Measurements from ENCODE around the gene ZNF74.
A peak's percentile ranks its signal among the peaks of the same experiment; 100 is the strongest.

GRCh38 chr22:20423008-20423905 lies 29.3 kb downstream of the ZNF74 start:
- TF ChIP-seq POLR2AphosphoS5 (IDR thresholded peaks at IDR 0.05; ENCODE audit: low read depth, low read length) (peak; percentile 25; the same call in 1 of the 2 replicates), TAF1 (IDR thresholded peaks at IDR 0.05; ENCODE audit: borderline replicate concordance, insufficient read depth, low read length) (no peak), SIN3A (IDR thresholded peaks at IDR 0.05; ENCODE audit: borderline replicate concordance, insufficient read depth, low read length) (no peak), FOXP2 (optimal IDR thresholded peaks at IDR 0.05; ENCODE audit: borderline replicate concordance, extremely low read depth, extremely low read length, insufficient read depth) (no peak)
- TF ChIP-seq, protein P1, sequence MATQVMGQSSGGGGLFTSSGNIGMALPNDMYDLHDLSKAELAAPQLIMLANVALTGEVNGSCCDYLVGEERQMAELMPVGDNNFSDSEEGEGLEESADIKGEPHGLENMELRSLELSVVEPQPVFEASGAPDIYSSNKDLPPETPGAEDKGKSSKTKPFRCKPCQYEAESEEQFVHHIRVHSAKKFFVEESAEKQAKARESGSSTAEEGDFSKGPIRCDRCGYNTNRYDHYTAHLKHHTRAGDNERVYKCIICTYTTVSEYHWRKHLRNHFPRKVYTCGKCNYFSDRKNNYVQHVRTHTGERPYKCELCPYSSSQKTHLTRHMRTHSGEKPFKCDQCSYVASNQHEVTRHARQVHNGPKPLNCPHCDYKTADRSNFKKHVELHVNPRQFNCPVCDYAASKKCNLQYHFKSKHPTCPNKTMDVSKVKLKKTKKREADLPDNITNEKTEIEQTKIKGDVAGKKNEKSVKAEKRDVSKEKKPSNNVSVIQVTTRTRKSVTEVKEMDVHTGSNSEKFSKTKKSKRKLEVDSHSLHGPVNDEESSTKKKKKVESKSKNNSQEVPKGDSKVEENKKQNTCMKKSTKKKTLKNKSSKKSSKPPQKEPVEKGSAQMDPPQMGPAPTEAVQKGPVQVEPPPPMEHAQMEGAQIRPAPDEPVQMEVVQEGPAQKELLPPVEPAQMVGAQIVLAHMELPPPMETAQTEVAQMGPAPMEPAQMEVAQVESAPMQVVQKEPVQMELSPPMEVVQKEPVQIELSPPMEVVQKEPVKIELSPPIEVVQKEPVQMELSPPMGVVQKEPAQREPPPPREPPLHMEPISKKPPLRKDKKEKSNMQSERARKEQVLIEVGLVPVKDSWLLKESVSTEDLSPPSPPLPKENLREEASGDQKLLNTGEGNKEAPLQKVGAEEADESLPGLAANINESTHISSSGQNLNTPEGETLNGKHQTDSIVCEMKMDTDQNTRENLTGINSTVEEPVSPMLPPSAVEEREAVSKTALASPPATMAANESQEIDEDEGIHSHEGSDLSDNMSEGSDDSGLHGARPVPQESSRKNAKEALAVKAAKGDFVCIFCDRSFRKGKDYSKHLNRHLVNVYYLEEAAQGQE (IDR thresholded peaks at IDR 0.05; ENCODE audit: insufficient read depth in 1 of 2, low read depth in 2 of 2, low read length in 2 of 2): no peak

Measured in PFSK-1 (cell line).